IMR-90 (cell line): Measurements from ENCODE around the gene HIGD2B.
"Not testable (repeated sequence)": the region's sequence is repeated elsewhere in the genome, so short reads cannot be mapped to it uniquely, and the experiment has no call there.

Source experiments
- CEBPB ChIP-seq: IDR thresholded peaks from 2 replicates; pipeline ENCODE4 v1.6.1; 2012; ENCODE audit warnings: low read depth, low read length, improper control_type of control experiment
- CHD1 ChIP-seq: IDR thresholded peaks from 2 replicates; pipeline ENCODE4 v1.6.1; 2012; ENCODE audit warnings: low read depth, low read length, improper control_type of control experiment
- CTCF ChIP-seq: conservative IDR thresholded peaks from 2 replicates; pipeline ENCODE4 v1.5.1; 2012; ENCODE audit warnings: mild to moderate bottlenecking, low read depth, low read length, improper control_type of control experiment
- ELK1 ChIP-seq: fragments of 150-350 bp; IDR thresholded peaks from 2 replicates; pipeline ENCODE4 v1.6.1; 2016; ENCODE audit warnings: low read depth, mild to moderate bottlenecking, low read length, moderate library complexity, borderline replicate concordance
- MAFK ChIP-seq: IDR thresholded peaks from 2 replicates; pipeline ENCODE4 v1.6.1; 2012; ENCODE audit warnings: low read depth, low read length, improper control_type of control experiment
- MAZ ChIP-seq: IDR thresholded peaks from 2 replicates; pipeline ENCODE4 v1.6.1; 2012; ENCODE audit warnings: low read depth, mild to moderate bottlenecking, low read length, improper control_type of control experiment, moderate library complexity, borderline replicate concordance
- MXI1 ChIP-seq: IDR thresholded peaks from 2 replicates; pipeline ENCODE4 v1.6.1; 2012; ENCODE audit warnings: low read depth, mild to moderate bottlenecking, low read length, moderate library complexity, borderline replicate concordance
- POLR2A ChIP-seq: IDR thresholded peaks from 2 replicates; pipeline ENCODE4 v1.6.1; 2012; ENCODE audit warnings: mild to moderate bottlenecking, low read depth, low read length
- RAD21 ChIP-seq: IDR thresholded peaks from 2 replicates; pipeline ENCODE4 v1.6.1; 2012; ENCODE audit warnings: low read length, improper control_type of control experiment
- RFX5 ChIP-seq: IDR thresholded peaks from 2 replicates; pipeline ENCODE4 v1.8.0; 2012; ENCODE audit warnings: low read depth, mild to moderate bottlenecking, low read length, moderate library complexity
- SMC3 ChIP-seq: fragments of 150-350 bp; IDR thresholded peaks from 2 replicates; pipeline ENCODE4 v1.6.1; 2016; ENCODE audit warnings: low read depth, mild to moderate bottlenecking, antibody characterized with exemption, low read length, moderate library complexity

GRCh38 chr15:72656014-72656413 is 30.0 kb downstream of the HIGD2B start:
- not testable (repeated sequence) for TF ChIP-seq POLR2A, CTCF, RAD21, MAZ, SMC3, MXI1, CHD1, ELK1, MAFK, CEBPB, RFX5
